Measurements from ENCODE around the gene PDE4D. TPM values are rescaled to one million over a fixed set of nuclear protein-coding genes. Genes with fewer than 3 reads are reported as not detected.

The PDE4D gene
- total RNA-seq, 1 experiment from 2014 or later: 2.1 TPM

DNA sequence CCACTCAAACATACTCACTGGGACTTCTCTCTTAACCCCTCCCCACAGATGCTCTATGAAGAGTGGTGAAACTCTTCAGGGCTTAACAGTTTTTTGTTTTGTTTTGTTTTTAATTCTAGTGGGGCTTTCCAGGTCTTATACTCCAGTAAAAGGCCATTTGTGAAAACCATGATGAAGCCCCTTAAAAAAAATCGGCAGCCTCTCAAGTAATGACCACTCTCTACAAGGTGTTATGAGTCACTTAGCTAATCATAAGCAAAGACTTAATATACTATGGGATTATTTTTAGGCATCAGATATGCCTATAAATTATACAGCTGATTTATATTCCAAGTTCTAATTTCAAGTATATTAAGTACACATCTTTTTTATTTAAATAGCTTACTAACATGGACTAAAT, 702.8 kb downstream of the PDE4D start:
- no peak overlapping the region for H2BK5ac ChIP-seq (ENCODE audit: insufficient read length, low read length)
- no peaks in the 10 kb centered on the region; the same call in none of the 2 replicates for H3K27me3 Mint-ChIP-seq (ENCODE audit: low read depth)
- no peak overlapping the region for H2BK12ac ChIP-seq (ENCODE audit: insufficient read length, low read depth, low read length)
- H3K27ac Mint-ChIP-seq: no peak overlapping the region
- no peak overlapping the region for H3K9ac ChIP-seq (ENCODE audit: extremely low read depth, insufficient read length, low read length)
- H3K4me1 Mint-ChIP-seq: peaks cover 7 to 14% of the 10 kb centered on the region in 2 experiments
- H3K23me2 ChIP-seq (ENCODE audit: insufficient read length, low read depth, low read length, poor library complexity, severe bottlenecking): no peaks in the 10 kb centered on the region
- H3K4me1 ChIP-seq (ENCODE audit: insufficient read depth, low read length): no peaks in the 10 kb centered on the region
- no peaks in the 10 kb centered on the region for H3K79me1 ChIP-seq (ENCODE audit: insufficient read depth, low read depth, low read length, poor library complexity, severe bottlenecking)
- no peak overlapping the region for H3K4me3 Mint-ChIP-seq
- H4K8ac ChIP-seq (replicated peaks; ENCODE audit: insufficient read length, low read depth, low read length): no peak overlapping the region
- H3K23ac ChIP-seq (ENCODE audit: insufficient read length, low read depth, low read length): no peak overlapping the region
- H4K5ac ChIP-seq (ENCODE audit: insufficient read length, low read depth, low read length): no peak overlapping the region
- H2AK5ac ChIP-seq (ENCODE audit: insufficient read length, low read length): no peak overlapping the region
- H3K14ac ChIP-seq (ENCODE audit: insufficient read depth, low read length): no peak overlapping the region
- WGBS (ENCODE audit: extremely low coverage, insufficient read length, low lambda C conversion rate): no CpG with 5 or more reads among the region's 1 CpG
- H3K4ac ChIP-seq (ENCODE audit: low read depth, low read length): no peak overlapping the region
- no peak overlapping the region for H2BK15ac ChIP-seq (ENCODE audit: low read depth, low read length)
- H3K27me3 ChIP-seq (ENCODE audit: insufficient read depth, low read length): no peaks in the 10 kb centered on the region
- no peaks in the 10 kb centered on the region for H3K79me2 ChIP-seq (ENCODE audit: insufficient read depth, low read length)
- no peak overlapping the region for H2AFZ ChIP-seq (ENCODE audit: low read length)
- H3T11ph ChIP-seq (ENCODE audit: low read length): no peak overlapping the region
- no peak overlapping the region for H3K27ac ChIP-seq (ENCODE audit: insufficient read length, low read depth, low read length)
- H2BK120ac ChIP-seq (ENCODE audit: low read depth, low read length, poor library complexity, severe bottlenecking): no peak overlapping the region
- H3K36me3 Mint-ChIP-seq (ENCODE audit: insufficient read depth in 1 of 3, low read depth in 3 of 3): no peaks in the 10 kb centered on the region; a peak in 1 of 7 replicates
- no peak overlapping the region for H4K91ac ChIP-seq (ENCODE audit: insufficient read length, low read depth, low read length)
- no peaks in the 10 kb centered on the region for H4K20me1 ChIP-seq (ENCODE audit: control insufficient read depth, insufficient read depth, insufficient read length)
- no peak overlapping the region for H3K56ac ChIP-seq (ENCODE audit: insufficient read length, low read depth, low read length)
- H2BK20ac ChIP-seq (ENCODE audit: low read depth, low read length, poor library complexity, severe bottlenecking): no peak overlapping the region
- H3K9me3 Mint-ChIP-seq: no peaks in the 10 kb centered on the region; a peak in 1 of 5 replicates
- DNase-seq: no peak
- no peak overlapping the region for H3K4me2 ChIP-seq (ENCODE audit: insufficient read depth, insufficient read length, low read length)
- no peaks in the 10 kb centered on the region for H3K9me3 ChIP-seq (ENCODE audit: control insufficient read depth, low read depth, low read length)
- H3K18ac ChIP-seq (ENCODE audit: insufficient read length, low read depth, low read length): no peak overlapping the region
- TF ChIP-seq, protein P1, sequence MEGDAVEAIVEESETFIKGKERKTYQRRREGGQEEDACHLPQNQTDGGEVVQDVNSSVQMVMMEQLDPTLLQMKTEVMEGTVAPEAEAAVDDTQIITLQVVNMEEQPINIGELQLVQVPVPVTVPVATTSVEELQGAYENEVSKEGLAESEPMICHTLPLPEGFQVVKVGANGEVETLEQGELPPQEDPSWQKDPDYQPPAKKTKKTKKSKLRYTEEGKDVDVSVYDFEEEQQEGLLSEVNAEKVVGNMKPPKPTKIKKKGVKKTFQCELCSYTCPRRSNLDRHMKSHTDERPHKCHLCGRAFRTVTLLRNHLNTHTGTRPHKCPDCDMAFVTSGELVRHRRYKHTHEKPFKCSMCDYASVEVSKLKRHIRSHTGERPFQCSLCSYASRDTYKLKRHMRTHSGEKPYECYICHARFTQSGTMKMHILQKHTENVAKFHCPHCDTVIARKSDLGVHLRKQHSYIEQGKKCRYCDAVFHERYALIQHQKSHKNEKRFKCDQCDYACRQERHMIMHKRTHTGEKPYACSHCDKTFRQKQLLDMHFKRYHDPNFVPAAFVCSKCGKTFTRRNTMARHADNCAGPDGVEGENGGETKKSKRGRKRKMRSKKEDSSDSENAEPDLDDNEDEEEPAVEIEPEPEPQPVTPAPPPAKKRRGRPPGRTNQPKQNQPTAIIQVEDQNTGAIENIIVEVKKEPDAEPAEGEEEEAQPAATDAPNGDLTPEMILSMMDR (conservative IDR thresholded peaks at IDR 0.05): no peak
